Measurements from ENCODE around the gene RPL10.
"Not testable (repeated sequence)": the region's sequence is repeated elsewhere in the genome, so short reads cannot be mapped to it uniquely, and the experiment has no call there.

Gene RPL10

GRCh38 chrX:154384284-154384892 is 13.8 kb upstream of the RPL10 start:
- Histone ChIP-seq H3K27me3 (ENCODE audit: insufficient read depth, low read depth) (no peaks in the 10 kb centered on the region), H3K4me1 (ENCODE audit: low read depth, poor library complexity, severe bottlenecking) (peaks cover 5% of the 10 kb centered on the region), H3K27ac (no peak overlapping the region), H3K9ac (no peak overlapping the region), H3K79me2 (ENCODE audit: insufficient read depth, low read depth) (peaks cover 7% of the 10 kb centered on the region; the same call in 1 of the 2 replicates), H2AFZ (ENCODE audit: low read depth) (no peak overlapping the region), H3K4me2 (no peak overlapping the region), H3K4me3 (IDR thresholded peaks at IDR 0.05; ENCODE audit: insufficient read depth, low read depth, low read length) (no peak overlapping the region), H4K20me1 (ENCODE audit: insufficient read depth) (no peaks in the 10 kb centered on the region), H3K36me3 (ENCODE audit: insufficient read depth) (no peaks in the 10 kb centered on the region)
- no peak for TF ChIP-seq CTCF (conservative IDR thresholded peaks at IDR 0.05; ENCODE audit: low read depth, low read length)

DNA sequence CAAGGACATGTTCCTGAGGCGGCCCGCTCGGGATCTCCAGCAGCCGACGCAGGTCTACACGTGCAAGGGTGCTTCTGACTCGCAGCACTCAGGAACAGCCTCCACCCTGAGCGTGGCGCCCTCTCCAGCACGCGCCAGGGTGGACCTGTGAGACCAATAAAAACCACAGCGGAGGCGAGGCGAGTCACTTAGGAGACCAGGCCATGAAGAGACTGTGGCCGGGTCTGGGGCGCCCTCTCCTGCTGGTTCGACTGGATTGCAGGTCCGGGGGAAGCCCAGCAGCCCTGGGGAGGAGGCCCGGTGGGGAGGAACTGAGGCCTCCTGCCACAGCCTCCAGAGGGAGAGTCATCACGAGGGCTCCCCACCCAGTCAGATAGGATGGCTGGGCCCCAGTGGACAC is 10.1 kb upstream of the RPL10 start:
- not testable (repeated sequence) for H3K36me3 ChIP-seq (ENCODE audit: insufficient read depth); H3K4me3 ChIP-seq (IDR thresholded peaks at IDR 0.05; ENCODE audit: insufficient read depth, low read depth, low read length); H3K4me2 ChIP-seq; H3K27ac ChIP-seq; H3K9ac ChIP-seq; H4K20me1 ChIP-seq (ENCODE audit: insufficient read depth); H3K4me1 ChIP-seq (ENCODE audit: low read depth, poor library complexity, severe bottlenecking); H2AFZ ChIP-seq (ENCODE audit: low read depth); H3K27me3 ChIP-seq (ENCODE audit: insufficient read depth, low read depth); H3K79me2 ChIP-seq (ENCODE audit: insufficient read depth, low read depth)

DNA sequence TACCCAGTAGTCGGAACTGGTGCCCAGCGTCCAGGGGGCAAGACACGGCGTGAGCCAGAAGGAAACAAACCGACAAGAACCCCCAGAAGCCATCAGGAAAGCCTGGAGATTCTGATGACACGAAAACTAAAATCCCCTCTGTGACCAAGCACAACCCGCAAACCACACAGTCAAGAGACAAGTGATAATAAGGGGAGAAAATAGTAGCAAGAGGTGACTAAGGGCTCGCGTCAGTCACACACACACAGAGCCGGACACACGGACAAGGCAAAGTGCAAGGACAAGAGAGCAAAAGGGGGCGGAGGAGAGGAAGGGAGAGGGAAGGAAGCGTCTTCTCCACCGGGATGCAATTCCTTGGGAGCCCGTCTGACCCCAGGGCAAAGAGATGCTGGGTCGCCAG is 9.5 kb upstream of the RPL10 start:
- not testable (repeated sequence) for H3K9ac ChIP-seq; H3K27me3 ChIP-seq (ENCODE audit: insufficient read depth, low read depth); H2AFZ ChIP-seq (ENCODE audit: low read depth); H3K4me1 ChIP-seq (ENCODE audit: low read depth, poor library complexity, severe bottlenecking); H3K27ac ChIP-seq; H3K4me2 ChIP-seq; H3K36me3 ChIP-seq (ENCODE audit: insufficient read depth); H3K4me3 ChIP-seq (IDR thresholded peaks at IDR 0.05; ENCODE audit: insufficient read depth, low read depth, low read length); H4K20me1 ChIP-seq (ENCODE audit: insufficient read depth); H3K79me2 ChIP-seq (ENCODE audit: insufficient read depth, low read depth)

DNA sequence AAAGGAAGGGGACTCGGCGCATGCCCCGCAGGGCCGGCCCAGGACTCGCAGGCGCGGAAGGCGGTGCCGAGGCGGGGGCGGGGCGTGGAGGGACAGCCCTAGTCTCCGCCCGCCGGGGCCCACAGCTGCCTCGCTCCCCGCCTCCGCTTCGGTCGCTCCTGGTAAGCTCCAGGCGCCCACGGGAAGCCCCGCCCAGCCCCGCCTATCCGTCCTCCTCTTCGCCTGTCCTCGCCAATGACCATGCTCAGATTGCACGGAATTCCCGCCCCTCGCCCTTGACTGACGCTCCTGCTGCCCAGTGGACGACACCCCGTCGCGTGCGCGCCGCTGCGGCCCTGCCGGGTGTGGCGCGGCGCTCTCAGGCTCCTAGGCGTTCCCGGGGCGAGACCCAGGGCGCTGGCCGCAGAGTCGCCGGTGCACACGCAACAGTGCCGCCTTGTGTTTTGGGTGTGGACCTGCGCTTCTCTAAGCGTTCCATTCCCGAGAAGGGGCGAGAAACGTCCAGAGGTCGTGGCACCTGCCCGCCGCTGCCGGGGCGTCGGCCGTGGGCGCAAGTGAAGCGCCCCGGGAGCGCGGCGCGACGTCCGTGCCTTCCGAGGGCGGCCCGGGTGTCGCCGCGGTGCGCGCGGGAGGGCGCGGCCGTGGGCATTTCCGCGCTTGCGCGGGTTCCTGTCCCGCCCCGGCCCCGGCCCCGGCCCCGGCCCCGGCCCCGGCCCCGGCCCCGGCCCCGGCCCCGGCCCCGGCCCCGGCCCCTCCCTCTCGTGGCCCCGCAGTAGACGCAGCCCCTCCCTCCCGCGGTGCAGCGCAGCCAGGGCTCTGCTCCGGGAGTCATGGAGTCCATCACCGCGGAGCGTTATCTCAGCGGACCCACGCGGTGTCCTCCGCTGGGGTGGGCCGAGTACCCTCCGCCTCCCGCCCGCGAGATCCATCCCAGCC is 8.1 kb upstream of the RPL10 start:
- H3K27me3 ChIP-seq (ENCODE audit: insufficient read depth, low read depth); H3K4me3 ChIP-seq (IDR thresholded peaks at IDR 0.05; ENCODE audit: insufficient read depth, low read depth, low read length); H3K4me1 ChIP-seq (ENCODE audit: low read depth, poor library complexity, severe bottlenecking); H4K20me1 ChIP-seq (ENCODE audit: insufficient read depth); H3K36me3 ChIP-seq (ENCODE audit: insufficient read depth); H2AFZ ChIP-seq (ENCODE audit: low read depth); H3K79me2 ChIP-seq (ENCODE audit: insufficient read depth, low read depth); H3K9ac ChIP-seq; H3K27ac ChIP-seq; H3K4me2 ChIP-seq: not testable (repeated sequence)

GRCh38 chrX:154396363-154396762 is 1.8 kb upstream of the RPL10 start:
- H3K27ac ChIP-seq, H3K4me2 ChIP-seq, H3K9ac ChIP-seq: not testable (repeated sequence)

DNA sequence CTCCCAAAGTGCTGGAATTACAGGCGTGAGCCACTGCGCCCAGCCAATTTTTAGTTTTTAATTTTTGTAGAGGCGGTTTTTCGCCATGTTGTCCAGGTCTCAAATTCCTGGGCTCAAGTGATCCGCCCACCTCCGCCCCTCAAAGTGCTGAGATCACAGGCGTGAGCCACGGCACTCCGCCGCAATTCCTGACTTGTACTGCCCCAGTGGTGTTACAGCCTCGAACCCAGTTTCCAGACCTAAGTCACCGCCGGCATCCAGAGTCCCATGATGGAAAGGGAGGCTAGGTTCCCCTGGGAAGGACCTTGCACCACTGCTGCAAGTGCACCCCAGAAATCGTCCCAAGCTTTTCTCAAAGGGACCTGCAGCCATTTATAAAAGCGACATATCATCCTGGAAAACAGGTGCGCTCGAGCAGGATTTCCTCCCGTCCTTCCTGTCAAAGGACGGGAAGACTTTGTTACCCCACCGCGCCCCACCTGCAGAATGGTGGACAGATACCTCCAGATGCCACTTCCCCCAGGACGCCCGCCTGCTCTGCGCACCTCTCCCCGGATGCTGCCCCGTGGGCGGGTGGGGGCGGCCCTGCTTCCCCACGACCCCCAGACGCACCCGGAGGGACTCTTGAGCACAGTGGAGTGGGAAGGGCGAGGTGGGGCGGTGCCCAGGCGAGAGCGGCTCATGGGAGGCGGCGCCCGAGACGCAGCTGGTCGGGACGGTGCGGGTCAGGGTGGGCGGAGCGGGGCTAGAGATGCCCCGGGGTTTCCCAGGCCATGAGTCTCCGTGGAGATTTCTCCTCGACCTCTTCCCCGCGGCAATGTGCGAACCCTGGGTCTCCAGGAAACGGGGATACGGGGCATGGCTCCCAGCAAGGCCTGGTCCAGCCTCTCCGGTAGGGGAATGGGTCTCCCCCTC is 947 bp upstream of the RPL10 start:
- peak overlapping the region; percentile 100 for H3K9ac ChIP-seq
- peak overlapping the region; percentile 52; the same call in 1 of the 2 replicates for H2AFZ ChIP-seq (ENCODE audit: low read depth)
- peak overlapping the region; percentile 50; the same call in 1 of the 2 replicates for H3K4me2 ChIP-seq
- peaks cover 4% of the 10 kb centered on the region for H3K4me1 ChIP-seq (ENCODE audit: low read depth, poor library complexity, severe bottlenecking)
- H3K36me3 ChIP-seq (ENCODE audit: insufficient read depth), result 0 out of 2 replicates have a peak, but pooled peaks cover 7% of the 10 kb centered on the region
- no peaks in the 10 kb centered on the region for H3K27me3 ChIP-seq (ENCODE audit: insufficient read depth, low read depth)
- peak overlapping the region; percentile 99 for H3K27ac ChIP-seq
- TF ChIP-seq CTCF (conservative IDR thresholded peaks at IDR 0.05; ENCODE audit: low read depth, low read length), result no peak
- H3K79me2 ChIP-seq (ENCODE audit: insufficient read depth, low read depth), result peaks cover 21% of the 10 kb centered on the region
- H3K4me3 ChIP-seq (IDR thresholded peaks at IDR 0.05; ENCODE audit: insufficient read depth, low read depth, low read length), result no peak overlapping the region
- H4K20me1 ChIP-seq (ENCODE audit: insufficient read depth), result no peaks in the 10 kb centered on the region

More at GRCh38 chrX:154396363-154396762, 1.8 kb upstream of the RPL10 start:
- peaks cover 21% of the 10 kb centered on the region for H3K79me2 ChIP-seq (ENCODE audit: insufficient read depth, low read depth)
- H3K36me3 ChIP-seq (ENCODE audit: insufficient read depth); H4K20me1 ChIP-seq (ENCODE audit: insufficient read depth); H2AFZ ChIP-seq (ENCODE audit: low read depth); H3K27me3 ChIP-seq (ENCODE audit: insufficient read depth, low read depth); H3K4me1 ChIP-seq (ENCODE audit: low read depth, poor library complexity, severe bottlenecking); H3K4me3 ChIP-seq (IDR thresholded peaks at IDR 0.05; ENCODE audit: insufficient read depth, low read depth, low read length): not testable (repeated sequence)

Data from KMS-11 (cell line).